ENCODE measurements around the gene ZNF592.

Gene ZNF592

DNA sequence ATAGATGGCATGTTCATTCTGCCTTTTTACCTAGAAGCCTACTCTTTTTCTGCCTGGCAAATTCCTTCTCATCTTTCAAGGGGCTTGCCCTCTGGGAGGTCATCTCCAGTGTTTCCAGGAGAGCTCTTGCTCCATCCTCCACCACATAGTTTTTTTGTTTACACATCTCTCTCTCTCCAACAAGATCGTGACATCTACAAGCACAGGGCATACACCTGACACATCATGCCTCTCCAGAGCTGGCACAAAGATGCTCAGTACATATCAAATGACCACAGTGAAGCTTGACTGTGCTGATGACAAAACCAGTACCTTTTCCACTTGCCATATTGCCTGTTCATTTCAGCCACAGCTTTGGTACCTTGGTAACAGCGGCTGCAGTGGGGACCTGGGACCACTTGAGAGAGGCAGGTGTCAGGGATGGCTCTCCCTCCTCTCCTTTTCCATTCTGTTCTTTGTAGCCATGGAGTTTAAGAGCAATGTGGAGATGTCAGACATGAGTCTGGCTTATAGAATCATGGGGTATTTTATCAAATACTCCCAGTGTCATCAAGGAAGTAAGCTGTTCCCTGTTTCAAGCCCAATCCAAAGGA lies 84.2 kb downstream of the ZNF592 start:
- no peak for DNase-seq

DNA sequence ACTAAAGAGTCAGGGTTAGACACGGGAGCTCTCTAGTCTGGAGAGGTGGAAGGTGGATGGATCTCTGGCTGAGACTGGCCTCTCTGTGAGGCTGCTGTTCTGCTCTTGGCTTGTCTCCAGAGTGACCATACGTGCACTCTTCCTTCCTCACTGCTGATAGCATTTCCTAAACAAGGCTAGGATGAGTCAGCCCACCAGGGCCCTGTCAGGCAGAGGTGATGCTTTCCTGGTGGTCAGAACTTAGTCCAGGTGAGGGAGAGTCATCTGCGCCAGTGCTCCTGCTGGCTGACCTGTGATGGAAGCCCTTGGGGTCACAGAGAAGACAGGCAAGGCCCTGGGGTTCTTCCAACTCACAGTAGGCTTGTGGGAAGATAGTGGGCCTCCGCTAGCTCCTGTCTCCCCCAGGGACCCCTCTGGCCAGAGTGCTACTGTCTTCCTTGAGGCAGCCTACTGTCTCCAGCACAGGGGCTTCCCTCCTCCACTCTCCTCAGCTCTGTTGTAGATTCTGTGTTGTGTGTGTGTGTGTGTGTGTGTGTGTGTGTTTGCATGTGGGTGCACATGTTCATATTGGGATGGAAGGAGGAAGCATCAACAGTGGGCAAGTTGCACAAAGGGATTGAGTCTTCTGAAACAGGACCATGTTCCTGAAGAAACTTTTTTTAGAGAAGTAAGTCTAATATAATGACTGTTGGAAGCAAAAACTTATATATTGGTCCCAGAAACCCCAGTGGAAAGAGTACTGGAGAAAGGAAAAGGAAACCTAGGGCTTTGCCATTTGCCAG lies 85.2 kb downstream of the ZNF592 start:
- no peak for DNase-seq

DNA sequence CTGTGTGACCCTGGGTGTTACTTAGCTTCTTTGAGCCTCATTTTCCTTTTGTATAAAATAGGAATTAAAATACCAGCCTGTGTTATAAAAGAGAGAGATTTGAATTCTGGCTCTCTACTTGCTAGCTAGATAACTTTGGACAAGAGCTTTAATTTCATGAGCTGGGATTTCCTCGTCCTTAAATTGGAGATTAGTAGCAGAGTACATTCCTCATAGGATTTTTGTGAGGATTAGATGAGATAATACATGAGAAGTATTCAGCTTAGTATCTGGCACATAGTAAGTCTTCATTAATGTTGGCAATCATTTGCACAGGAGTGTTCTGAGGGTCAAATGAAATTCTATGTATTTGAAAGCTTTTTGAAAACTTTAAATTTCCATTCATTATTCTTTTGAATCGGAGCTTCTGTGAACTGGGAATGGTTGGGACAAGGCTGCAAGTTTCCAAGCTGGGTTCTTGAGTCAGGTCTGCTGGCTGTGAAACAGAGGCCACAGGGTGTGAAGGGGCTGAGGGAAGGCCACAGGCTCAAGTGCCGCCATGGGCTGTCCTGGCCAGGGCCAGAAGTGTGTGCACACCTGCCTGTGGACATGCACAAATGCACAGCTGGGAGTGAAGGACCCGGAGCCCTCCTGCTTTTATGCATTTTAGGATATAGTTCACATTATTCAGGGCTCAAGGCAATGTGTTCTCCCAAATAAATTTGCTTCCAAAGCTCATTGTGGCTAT lies 86.0 kb downstream of the ZNF592 start:
- no peak for DNase-seq

DNA sequence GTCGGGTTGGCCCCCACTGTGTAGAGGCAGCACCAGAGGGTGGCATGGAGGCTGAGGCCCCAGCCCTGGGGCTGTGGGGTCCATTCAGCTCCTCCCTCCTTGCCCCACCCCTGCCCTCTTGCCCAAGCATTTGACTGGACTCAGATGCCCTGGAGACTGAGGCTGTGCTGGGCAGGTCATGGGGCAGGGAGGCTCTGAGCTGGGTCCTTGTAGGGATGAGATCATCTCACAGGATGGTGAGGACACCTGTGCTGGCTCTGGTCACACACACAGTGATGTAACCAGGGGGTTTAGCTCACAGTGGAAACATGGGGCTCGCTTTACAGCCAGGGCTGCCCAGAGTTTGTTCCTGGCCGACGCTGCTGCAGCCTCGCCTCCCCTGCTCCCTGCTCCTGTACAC lies 86.6 kb downstream of the ZNF592 start:
- DNase-seq, result no peak

DNA sequence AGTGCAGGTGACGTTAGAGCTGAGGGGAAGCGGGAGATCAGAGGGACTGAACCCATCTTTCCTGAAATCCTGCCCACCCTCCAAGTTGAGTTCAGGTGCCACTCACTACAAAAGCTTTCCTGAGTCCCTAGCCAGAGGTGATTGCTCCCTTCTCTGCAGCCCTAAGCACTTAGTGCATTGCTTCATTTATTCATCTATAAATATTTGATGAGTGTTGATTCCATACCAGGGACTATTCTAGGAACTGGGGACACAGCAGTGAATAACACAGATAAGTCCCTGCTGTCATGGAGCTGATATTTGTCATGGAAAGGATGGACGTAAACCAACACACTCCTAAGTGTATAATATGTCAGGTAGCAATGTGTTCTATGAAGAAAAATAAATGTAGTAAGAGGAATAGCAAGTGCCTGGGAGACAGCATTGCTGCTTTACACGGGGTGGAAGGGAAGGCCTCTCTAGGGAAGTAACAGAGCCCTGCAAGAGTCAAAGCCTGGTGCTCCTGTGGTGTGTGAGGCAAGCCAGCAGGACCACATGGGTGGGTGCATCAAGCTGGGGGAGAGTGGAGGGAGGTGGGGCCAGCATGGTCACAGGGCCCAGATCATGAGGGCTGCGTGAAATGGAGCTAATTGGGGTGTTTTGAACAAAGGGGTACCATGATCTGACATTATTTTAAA lies 87.4 kb downstream of the ZNF592 start:
- DNase-seq, result no peak

DNA sequence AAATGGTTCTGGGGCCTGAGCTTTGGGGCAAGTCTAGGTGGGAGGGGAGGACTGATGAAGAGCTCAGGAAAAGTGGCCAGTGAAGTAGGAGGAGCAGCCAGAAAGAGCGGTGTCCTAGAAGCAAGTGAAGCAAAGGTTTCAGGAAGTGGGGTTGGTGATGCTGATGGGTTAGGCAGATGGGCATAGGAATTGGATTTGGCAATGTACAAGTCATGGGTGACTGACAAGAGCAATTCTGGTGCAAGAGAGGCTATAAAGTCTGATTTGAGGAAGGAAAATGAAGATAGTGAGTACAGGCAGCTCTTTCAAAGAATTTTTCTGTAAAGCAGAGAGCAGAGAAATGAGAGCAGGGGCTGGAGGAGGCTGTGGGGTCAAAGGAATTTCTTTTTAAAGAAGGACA lies 88.5 kb downstream of the ZNF592 start:
- no peak for DNase-seq

DNA sequence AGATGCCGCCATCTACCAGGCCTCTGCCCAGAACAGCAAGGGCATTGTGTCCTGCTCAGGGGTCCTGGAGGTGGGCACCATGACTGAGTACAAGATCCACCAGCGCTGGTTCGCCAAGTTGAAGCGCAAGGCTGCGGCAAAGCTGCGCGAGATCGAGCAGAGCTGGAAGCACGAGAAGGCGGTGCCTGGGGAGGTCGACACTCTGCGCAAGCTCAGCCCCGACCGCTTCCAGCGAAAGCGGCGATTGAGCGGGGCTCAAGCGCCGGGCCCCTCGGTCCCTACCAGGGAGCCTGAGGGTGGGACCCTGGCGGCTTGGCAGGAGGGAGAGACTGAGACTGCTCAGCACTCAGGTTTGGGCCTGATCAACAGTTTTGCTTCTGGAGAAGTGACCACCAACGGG lies 91.3 kb downstream of the ZNF592 start:
- no peak for DNase-seq

DNA sequence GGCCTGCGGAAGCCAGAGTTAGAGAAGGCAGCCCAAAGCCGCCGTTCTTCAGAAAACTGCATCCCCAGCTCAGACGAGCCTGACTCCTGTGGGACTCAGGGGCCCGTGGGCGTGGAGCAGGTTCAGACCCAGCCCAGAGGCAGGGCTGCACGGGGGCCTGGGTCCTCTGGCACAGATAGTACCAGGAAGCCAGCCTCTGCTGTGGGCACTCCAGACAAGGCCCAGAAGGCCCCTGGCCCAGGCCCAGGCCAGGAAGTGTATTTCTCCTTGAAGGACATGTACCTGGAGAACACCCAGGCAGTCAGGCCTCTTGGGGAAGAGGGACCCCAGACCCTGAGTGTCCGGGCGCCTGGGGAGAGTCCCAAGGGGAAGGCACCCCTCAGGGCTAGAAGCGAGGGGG lies 91.9 kb downstream of the ZNF592 start:
- DNase-seq, result no peak

DNA sequence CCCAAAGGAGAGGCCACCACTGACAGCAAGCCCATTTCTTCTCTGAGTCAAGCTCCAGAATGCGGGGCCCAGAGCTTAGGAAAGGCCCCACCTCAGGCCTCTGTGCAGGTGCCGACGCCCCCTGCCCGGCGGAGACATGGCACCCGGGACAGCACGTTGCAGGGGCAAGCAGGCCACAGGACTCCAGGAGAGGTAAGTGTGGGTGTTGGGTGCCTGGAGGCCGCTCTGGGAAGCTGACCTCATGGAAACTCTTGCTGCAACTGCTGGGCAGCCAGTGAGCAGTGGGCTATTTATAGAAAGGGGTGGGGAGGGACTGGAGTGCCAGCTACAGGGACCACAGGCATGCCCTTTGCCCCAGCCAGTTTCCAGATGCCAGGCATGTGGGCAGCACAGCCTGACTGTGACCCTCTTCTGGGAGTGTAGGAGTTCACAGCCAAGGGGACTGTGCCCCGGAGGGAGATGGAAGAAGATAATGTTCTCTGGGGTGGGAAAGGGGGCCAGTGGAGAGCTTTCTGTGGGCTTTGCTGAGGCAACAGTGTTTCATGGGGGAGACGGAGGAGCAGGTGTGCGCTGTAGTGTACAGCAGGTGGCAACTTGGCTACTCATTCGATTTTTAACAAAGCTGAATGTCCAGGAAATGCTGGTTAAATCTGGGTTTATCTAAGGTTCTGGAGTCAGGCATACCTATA lies 92.5 kb downstream of the ZNF592 start:
- no peak for DNase-seq

DNA sequence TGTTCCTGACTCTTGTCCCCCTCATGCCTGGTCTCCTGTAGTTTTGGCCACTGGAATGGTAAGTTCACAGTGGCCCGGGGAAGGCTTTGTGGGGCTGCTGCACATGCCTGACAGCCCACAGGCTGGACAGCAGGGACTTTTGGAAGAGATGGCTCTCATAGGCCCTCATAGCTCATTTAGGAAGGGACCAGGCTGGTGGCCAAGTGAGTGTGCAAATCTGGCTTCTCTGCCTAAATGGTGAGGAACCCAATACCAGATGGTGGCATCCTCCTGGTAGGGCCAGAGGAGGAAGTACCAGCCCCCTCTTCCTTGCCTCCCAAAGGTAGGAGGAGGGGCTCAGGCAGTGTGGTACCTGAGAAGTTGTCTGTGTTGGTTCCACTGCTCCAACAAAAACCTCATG lies 94.4 kb downstream of the ZNF592 start:
- DNase-seq, result no peak

DNA sequence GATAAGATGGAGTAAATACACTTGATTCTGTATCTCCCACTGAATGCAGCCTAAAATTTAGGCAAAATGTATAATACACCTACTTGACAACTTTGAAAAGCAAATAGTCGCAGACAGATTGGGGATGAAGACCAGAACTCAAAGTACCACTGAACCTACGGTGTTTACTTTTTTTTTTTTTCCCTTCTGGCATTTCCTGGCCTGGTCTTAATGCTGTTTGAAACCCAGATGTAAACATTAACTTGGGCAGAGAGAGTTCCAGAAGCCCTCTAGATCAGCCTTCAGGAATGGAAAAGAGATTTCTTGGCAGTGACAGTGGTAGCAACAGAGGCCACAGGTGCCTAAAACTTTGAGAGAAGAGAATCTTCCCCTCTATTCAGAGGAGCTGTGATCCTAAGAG lies 96.6 kb downstream of the ZNF592 start:
- DNase-seq, result no peak

DNA sequence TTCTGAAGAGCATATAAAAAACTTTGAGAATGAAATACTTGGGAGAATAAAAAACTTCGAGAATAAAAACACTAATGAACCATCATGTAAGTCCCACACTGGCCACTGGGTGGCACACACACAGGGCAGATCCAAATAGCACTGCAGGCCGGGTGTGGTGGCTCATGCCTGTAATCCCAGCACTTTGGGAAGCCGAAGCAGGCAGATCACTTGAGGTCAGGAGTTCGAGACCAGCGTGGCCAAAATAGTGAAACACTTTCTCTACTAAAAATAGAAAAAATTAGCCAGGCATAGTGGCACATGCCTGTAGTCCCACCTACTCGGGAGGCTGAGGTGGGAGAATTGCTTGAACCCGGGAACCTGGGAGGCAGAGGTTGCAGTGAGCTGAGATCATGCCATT lies 97.2 kb downstream of the ZNF592 start:
- peak in 1 of 2 experiments; percentile 58 for DNase-seq

DNA sequence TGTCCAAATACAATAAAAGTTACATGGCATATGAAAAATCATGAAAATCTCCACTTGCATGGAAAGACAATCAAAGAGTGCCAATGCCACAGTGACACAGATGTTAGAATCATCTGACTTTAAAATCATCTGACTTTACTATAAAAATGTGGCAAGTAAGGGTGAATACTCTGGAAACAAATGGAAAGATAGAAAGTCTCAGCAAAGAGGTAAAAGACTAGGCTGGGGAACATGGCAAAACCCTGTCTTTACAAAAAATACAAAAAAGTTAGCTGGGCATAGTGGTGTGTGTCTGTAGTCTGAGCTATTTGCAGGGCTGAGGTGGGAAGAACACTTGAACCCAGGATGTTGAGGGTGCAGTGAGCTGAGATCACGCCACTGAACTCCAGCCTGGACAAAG lies 97.9 kb downstream of the ZNF592 start:
- DNase-seq, result no peak

DNA sequence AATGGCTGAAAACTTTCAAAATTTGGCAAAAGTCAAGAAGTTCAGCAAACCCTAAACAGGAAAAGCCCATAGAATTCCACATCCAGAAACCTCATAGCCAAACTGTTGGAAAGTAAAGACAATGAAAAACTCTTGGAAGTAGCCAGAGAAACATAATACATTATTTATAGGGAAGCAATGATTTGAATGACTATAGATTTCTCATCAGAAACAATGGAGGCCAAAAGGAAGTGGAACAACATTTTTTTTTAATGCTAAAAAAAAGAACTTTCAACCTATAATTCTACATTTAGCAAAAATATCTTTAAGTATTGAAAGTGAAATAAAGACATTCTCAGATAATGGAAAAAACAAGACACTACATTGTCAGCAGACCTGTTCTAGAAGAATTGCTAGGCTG lies 99.0 kb downstream of the ZNF592 start:
- DNase-seq, result no peak

DNA sequence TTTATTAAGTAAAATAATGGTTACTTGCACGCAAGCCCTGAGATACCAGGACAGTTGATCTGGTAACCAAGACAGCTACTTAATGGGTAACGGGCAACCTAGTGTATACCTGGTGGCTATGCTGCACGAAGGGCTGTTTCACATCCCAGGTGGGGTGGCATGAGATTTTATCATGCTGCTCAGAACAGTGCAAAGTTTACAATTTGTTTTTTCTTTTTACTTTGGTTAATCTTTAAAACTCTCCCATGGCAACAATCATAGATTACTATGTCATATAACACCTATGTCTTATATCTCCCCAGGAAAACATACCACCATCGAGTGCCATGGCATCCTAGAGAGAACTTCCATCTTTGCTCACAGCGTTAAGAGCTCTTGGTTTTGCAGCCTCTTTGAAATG lies 103.8 kb downstream of the ZNF592 start:
- no peak for DNase-seq

DNA sequence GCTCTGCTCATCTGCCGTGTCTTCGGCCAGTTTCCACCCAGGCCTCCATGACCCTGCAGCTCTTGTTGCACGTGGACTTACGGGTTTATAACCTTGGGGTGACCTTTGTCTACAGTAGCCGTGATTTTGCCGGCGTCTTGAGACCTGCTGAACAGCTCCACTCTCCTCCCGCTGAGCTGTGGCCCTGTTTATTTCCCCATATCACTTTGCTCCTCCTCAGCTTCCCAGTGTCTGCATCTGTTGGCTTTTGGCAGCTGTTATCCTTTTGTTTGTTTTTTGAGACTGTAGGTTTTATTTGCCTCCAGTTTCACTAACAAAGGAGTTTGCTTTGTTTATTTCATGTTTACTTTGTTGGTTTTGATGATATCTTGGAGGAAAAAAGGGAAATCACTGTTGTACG lies 106.7 kb downstream of the ZNF592 start:
- DNase-seq, result no peak

DNA sequence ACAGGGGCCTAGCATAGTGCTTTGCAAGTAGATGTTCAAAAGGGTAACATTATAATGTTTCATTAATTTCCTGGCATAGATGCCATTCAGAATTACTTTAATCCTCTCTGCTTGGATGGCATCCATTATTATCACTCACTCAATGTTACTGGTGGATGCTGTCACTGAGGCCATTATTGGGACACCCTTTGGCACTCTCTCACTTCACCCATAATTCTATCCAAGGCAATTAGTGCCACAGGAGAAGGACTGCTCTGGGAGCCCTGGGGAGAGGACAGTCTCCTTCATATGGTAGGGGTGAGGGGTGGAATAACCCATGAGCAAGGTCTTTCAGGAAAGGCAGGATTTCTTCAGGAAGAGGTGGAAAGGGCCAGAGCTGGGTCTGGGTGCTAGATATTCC lies 107.4 kb downstream of the ZNF592 start:
- no peak for DNase-seq
